ENCODE results near the gene EHD4.

Gene EHD4

DNA sequence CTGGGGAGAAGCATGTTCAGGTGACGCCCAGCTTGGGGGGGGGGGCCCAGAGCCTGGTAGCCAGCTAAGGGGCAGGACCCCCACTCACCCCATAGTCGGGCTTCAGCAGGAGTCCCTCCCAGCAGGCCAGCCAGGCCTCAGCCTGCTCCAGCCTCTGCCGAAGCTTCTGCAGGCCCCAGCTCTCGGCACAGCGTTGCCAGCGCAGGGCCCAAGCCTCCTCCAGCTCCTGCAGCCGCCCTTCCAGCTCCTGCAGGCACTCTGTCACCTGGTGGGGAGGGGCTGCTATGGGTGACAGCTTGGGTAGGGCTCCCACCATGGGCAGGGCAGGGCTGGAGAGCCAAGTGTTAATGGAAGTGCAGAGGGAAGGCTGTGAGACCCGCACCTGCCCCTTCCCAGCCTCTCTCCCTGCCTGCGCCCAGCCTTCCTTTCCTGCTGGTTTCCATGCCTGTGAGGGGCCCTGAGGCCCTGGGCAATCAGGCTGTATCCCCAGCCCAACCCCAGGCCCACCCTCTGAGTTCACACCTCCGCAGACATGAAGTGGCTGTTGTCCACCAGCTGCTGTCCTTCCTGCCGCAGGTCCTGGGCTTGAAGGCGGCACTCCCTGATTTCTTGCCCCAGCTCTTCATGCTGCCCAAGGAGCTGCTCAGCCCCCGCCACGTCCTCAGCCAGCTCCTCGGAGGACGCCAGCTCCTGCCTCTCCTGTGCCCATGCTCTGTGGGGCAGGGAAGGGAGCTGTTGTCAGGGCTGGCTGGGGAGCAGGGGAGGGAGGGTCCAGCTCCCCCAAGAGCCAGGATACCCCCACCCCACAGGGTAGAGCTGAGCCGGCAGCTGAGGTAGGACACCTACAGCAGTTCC, 119.4 kb downstream of the EHD4 start:
- no peak for DNase-seq

DNA sequence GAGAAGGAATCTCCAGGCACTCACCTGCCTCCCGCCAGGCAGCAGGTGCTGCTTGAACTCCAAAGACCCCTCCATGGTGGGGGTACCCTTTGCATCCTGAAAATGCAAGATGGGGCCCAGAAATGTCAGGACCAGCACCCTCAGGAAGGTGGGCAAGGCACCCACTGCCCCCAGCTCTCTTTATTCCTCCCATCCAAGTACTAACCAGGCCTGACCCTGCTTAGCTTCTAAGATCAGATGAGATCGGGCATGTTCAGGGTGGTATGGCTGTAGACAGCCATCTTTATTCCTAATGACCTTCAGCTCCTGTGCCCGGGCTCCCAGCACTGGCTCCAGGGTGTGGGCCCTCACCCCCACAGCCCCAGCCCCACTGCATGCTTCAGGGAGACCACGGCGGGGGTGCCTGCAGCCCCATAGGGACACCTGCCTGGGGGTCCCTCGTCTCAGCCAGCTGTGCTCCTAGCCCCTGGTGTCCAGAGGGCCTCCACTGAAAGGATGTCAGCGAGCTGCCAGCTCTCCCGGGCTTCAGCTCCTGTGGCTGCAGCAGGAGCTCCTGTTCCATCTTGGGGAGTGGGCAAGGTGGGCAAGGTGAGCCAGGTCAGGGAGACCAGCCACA, 120.5 kb downstream of the EHD4 start:
- no peak for DNase-seq

DNA sequence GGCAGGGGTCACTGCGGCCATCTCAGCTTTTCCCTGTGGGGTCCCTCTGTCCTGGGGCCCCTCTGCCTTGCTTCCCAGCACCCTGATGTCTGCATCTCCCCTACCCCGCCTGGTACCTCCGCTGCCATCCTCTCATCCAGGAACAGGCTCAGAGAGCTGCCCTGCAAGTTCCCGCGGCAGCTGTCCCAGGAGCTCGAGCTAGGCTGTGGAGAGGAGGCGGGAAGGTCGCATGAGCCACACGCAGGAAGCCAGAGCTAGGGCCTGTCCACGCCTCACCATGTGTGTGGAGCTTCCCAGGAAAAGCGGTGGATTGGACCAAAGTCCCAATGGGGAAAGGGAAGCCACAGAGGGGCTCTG, 121.2 kb downstream of the EHD4 start:
- no peak for DNase-seq

- no peak for DNase-seq
Observed at GRCh38 chr15:41850482-41851166, 121.7 kb downstream of the EHD4 start.

DNA sequence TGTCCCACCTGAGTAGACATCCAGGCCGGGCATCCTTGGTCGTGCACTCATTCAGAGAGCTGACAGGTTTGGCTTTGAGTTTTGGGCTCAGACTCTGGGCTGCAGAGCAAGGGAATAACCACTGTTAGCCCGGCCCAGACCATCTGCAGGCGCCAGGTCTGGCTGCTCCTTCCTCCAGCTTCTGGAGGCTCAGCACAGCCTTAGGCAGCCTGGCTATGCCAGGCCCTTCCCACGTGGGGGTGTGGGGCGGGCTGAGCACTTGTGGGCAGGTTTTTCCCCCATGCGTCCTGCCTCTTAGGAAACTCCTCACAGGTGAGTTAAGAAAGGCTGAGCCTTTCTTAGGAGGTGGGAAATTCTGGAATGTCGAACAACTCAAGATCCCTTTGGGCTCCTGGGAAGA, 122.5 kb downstream of the EHD4 start:
- DNase-seq = no peak

DNA sequence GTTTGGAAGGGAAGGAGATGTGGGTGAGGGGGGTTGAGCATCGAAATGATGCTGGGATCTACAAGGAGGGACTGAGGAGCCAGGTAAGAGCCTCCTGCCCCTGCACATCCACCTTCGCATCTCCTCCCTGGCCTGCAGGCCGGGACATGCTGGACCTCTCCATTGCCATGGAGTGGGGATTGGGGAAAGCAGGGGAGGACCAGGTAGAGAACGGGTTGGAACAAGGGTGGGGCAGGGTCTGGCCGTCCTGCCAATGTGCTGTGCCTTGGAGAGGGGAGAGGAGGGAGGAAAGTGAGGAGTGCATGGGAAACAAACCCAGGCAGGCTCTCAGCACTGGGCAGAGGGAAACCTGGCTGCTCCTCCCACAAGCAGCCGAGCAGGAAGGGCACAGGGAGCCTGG, 123.2 kb downstream of the EHD4 start:
- no peak for DNase-seq

GRCh38 chr15:41848631-41849030, 123.7 kb downstream of the EHD4 start:
- peak; percentile 81 for DNase-seq

- DNase-seq = no peak
Observed at GRCh38 chr15:41847981-41848380, 124.4 kb downstream of the EHD4 start.

DNA sequence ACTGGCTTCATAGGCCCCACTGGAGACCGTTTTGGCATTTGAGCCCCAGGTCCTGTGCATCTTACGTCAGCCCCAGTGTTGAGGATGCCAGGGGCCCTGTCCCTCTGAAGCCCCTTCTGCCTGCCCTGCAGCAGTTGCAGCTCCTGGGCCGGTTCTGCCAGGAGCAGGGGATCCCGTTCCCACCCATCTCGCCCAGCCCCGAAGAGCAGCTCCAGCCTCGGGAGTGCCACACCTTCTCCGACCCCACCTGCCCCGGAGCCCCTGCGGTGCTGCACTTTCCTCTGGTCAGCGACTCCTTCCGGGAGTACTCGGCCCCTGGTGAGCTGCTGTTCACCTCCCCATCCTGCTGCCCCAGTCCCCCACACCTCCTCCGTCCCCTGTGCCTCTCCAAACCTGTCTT, 125.2 kb downstream of the EHD4 start:
- DNase-seq = no peak
